ENCODE measurements around the gene EGR2. TPM values are rescaled to one million over a fixed set of nuclear protein-coding genes. Genes with fewer than 3 reads are reported as not detected.

Gene EGR2
- 1 to 10 TPM in 1 of 2 donors, under 1 TPM in 1; 0.20 to 8.2 TPM for total RNA-seq

GRCh38 chr10:62816331-62817120 is at the start of gene EGR2:
EGR2 (minus strand) TSS chr10:62816366; CDS start chr10:62816029, 337 bp downstream.
- Histone ChIP-seq H3K9me3 (no peaks in the 10 kb centered on the region), H3K4me3 (peak within 1 kb of the TSS; percentile 81), H3K27me3 (peaks cover 36% of the 10 kb centered on the region), H3K27ac (peak within 1 kb of the TSS; percentile 83), H3K4me1 (peaks cover 16% of the 10 kb centered on the region), H3K36me3 (no peaks in the 10 kb centered on the region), H3K9ac (ENCODE audit: low read depth in 2 of 2, low read length in 2 of 2) (peak within 1 kb of the TSS; percentile 68 to 82)
- TF ChIP-seq, protein P1, sequence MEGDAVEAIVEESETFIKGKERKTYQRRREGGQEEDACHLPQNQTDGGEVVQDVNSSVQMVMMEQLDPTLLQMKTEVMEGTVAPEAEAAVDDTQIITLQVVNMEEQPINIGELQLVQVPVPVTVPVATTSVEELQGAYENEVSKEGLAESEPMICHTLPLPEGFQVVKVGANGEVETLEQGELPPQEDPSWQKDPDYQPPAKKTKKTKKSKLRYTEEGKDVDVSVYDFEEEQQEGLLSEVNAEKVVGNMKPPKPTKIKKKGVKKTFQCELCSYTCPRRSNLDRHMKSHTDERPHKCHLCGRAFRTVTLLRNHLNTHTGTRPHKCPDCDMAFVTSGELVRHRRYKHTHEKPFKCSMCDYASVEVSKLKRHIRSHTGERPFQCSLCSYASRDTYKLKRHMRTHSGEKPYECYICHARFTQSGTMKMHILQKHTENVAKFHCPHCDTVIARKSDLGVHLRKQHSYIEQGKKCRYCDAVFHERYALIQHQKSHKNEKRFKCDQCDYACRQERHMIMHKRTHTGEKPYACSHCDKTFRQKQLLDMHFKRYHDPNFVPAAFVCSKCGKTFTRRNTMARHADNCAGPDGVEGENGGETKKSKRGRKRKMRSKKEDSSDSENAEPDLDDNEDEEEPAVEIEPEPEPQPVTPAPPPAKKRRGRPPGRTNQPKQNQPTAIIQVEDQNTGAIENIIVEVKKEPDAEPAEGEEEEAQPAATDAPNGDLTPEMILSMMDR (IDR thresholded peaks at IDR 0.05) = no peak
- intact Hi-C loops (cut with DNase I) = loop anchor here (5.0 to 10.0 kb wide), 2 partner anchors 341 to 362 kb away; no protein-coding TSS in a partner anchor
- peak; percentile 95 for DNase-seq

GRCh38 chr10:62862447-62862846 is 46.3 kb upstream of the EGR2 start:
- H3K27ac ChIP-seq = no peak overlapping the region
- DNase-seq = no peak

DNA sequence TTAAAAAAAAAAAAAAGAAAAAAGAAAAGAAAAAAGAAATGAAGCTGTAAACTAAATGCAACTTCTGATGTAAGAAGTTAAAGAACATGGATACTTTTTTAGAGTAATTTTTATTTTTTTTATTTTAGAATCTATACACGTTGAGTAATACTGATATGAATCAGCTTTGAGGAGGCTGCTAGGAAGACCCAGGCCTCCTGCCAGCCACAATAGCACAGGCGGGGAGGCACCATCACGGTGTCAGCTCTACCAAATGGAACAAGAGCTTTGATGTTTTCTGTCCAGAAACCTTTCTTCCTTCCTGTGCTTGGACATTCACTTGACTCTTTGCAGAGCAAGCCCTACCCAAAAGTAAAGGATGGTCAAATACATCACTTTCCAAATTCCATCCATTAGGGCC is 45.3 kb upstream of the EGR2 start:
- intact Hi-C loops (cut with DNase I) = no loop called here

More at GRCh38 chr10:62862447-62862846, 46.3 kb upstream of the EGR2 start:
- no peaks in the 10 kb centered on the region for H3K4me1 ChIP-seq
- H3K9me3 ChIP-seq = no peaks in the 10 kb centered on the region
- H3K27me3 ChIP-seq = no peaks in the 10 kb centered on the region
- intact Hi-C loops (cut with DNase I) = no loop called here
- H3K36me3 ChIP-seq = no peaks in the 10 kb centered on the region
- TF ChIP-seq, protein P1 (IDR thresholded peaks at IDR 0.05) = no peak
- no peak overlapping the region for H3K9ac ChIP-seq (ENCODE audit: low read depth in 2 of 2, low read length in 2 of 2)
- no peak overlapping the region for H3K4me3 ChIP-seq

GRCh38 chr10:62860946-62861345 is 44.8 kb upstream of the EGR2 start:
- no peak for DNase-seq
- intact Hi-C loops (cut with DNase I) = no loop called here
- TF ChIP-seq, protein P1 (IDR thresholded peaks at IDR 0.05) = no peak

More for the DNA sequence above, 45.3 kb upstream of the EGR2 start:
- H3K27ac ChIP-seq = no peak overlapping the region
- TF ChIP-seq, protein P1 (IDR thresholded peaks at IDR 0.05) = no peak
- no peaks in the 10 kb centered on the region for H3K4me1 ChIP-seq
- H3K27me3 ChIP-seq = no peaks in the 10 kb centered on the region
- H3K9ac ChIP-seq (ENCODE audit: low read depth in 2 of 2, low read length in 2 of 2) = no peak overlapping the region
- no peak for DNase-seq
- H3K9me3 ChIP-seq = no peaks in the 10 kb centered on the region
- no peaks in the 10 kb centered on the region for H3K36me3 ChIP-seq
- H3K4me3 ChIP-seq = no peak overlapping the region

DNA sequence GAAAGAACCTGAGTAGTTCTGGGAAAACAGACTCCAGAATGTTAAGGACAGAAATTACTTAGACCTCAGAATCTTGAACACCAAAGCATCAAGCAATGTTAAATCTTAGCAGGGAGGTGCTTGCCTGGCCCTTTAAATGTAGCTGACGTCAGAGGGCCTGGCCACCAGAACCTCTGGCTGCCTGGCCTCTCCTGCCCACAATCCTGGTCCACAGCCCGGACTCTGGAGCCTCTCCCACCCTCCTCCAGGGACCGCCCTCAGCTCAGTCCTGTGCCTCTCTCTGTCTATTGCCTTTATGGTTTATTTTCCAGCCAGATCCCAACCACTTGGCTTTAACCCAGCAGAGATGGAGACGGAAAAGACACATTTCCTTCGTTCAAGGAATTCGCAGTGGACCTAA is 42.2 kb upstream of the EGR2 start:
- H3K9me3 ChIP-seq = no peaks in the 10 kb centered on the region
- no peak overlapping the region for H3K4me3 ChIP-seq
- TF ChIP-seq, protein P1 (IDR thresholded peaks at IDR 0.05) = no peak
- no peaks in the 10 kb centered on the region for H3K36me3 ChIP-seq
- H3K27me3 ChIP-seq = no peaks in the 10 kb centered on the region
- no peak for DNase-seq
- no peaks in the 10 kb centered on the region for H3K4me1 ChIP-seq
- H3K9ac ChIP-seq (ENCODE audit: low read depth in 2 of 2, low read length in 2 of 2) = no peak overlapping the region
- intact Hi-C loops (cut with DNase I) = no loop called here
- no peak overlapping the region for H3K27ac ChIP-seq

More at GRCh38 chr10:62860946-62861345, 44.8 kb upstream of the EGR2 start:
- Histone ChIP-seq H3K9me3 (no peaks in the 10 kb centered on the region), H3K9ac (ENCODE audit: low read depth in 2 of 2, low read length in 2 of 2) (no peak overlapping the region), H3K27ac (no peak overlapping the region), H3K36me3 (no peaks in the 10 kb centered on the region), H3K27me3 (no peaks in the 10 kb centered on the region), H3K4me1 (no peaks in the 10 kb centered on the region), H3K4me3 (no peak overlapping the region)
